Stimulated activated CD4-positive, alpha-beta T cell treated with anti-CD3 and anti-CD28 coated beads, Interleukin-1b, Interleukin-23, amount 100 ng/mL, for 48 hours (primary cell): Measurements from ENCODE around the gene MBD5.
A peak's percentile ranks its signal among the peaks of the same experiment; 100 is the strongest.

Experiments used
- DNase-seq: peaks from one replicate; pipeline ENCODE4 v3.0.0-alpha.2; 2020

The MBD5 gene

GRCh38 chr2:148132412-148132811 is 111.5 kb downstream of the MBD5 start:
- no peak for DNase-seq

GRCh38 chr2:148135705-148136104 is 114.8 kb downstream of the MBD5 start:
- no peak for DNase-seq

GRCh38 chr2:148136441-148136840 is 115.5 kb downstream of the MBD5 start:
- no peak for DNase-seq

- DNase-seq, result no peak
These were observed 141.1 kb downstream of the MBD5 start for GRCh38 chr2:148161909-148162435.

- no peak for DNase-seq
These were observed 142.0 kb downstream of the MBD5 start for GRCh38 chr2:148162871-148163270.

DNA sequence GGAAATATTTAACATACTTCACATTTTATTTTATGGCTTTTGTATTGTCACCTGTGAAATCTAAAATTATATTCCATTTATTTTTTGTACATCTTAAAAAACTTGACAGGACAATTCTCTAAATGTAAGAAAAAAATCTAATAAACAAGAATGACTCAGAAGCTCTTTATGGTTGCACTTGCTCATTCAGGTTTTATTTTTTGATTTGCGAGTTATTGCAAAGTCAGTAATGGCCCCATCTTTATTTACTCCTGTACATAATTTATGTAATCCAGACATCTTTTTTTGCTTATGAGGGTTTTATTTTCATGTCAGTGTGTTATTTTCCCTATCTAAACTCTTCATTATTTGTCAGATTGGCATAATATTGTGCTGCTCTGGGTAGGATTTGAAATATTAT is 145.1 kb downstream of the MBD5 start:
- no peak for DNase-seq

GRCh38 chr2:148167241-148167766 is 146.4 kb downstream of the MBD5 start:
- no peak for DNase-seq

DNA sequence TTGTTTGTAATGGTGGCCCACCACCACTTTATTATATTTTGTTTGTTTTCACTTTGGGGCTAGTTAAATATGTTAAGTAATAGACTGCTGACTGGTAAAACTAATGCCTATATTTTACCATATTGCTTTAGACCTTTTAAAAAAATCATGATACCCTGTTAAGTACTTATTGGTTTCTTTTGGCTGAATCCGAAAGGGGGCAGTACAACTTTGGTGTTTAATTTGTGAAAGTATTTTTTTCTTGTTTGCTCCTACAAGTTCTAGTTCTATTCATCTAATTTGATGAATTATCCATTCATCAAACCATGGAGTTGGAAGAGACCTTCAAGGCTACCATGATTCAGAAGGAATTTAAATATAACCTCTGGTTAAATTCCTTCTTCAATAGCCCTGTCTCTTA is 147.0 kb downstream of the MBD5 start:
- no peak for DNase-seq

DNA sequence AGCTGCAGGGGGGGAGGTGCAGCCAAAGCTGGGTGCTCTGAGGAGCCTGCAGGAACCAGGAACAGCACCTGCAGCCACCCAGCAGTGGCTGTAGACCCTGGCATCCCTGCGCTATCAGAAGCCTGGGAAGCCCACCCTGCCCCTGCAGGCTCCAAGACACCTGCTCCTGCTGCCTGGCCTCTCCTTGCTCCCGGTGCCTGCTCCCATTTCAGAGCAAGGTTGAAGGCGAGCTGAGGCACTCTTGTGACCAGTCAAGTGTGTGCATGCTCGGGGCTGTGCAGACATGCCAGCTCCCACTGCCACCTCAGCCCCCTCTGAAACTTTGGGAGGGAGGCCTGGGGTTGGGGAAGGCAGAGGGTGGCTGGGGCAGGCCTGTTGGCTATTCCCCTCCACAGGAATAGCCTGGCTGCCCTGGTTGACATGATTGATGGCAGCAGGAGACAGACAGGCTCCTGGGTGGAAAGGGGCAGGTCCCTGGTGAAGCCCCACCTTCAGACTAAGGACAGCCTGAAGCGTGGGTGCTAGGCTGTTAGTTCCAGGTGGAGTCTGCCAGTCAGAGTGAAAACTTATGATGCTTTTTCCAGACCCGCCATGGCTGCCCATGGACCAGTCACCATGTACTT is 151.4 kb downstream of the MBD5 start:
- DNase-seq, result no peak

- no peak for DNase-seq
These were observed 152.3 kb downstream of the MBD5 start for GRCh38 chr2:148173168-148173567.

GRCh38 chr2:148177559-148177958 is 156.7 kb downstream of the MBD5 start:
- no peak for DNase-seq

DNA sequence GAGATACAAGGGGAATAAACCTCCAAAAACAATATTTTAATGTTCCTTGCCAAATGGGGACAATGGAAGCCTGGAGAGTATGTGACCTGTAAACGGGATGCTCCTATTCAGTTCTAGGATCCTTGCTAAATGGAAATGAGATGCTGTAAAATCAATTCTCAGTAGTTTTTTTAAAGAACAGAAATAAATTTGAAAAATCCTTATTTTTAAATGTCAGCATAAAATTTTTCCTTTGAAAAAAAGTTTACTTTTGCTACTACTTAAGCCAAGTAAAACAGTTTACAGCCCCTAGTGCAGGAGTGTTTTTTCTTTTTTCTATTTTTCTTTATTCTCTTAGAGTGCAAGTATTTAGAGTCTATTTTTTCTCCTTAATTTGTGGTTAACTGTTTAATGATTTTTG is 158.8 kb downstream of the MBD5 start:
- no peak for DNase-seq

DNA sequence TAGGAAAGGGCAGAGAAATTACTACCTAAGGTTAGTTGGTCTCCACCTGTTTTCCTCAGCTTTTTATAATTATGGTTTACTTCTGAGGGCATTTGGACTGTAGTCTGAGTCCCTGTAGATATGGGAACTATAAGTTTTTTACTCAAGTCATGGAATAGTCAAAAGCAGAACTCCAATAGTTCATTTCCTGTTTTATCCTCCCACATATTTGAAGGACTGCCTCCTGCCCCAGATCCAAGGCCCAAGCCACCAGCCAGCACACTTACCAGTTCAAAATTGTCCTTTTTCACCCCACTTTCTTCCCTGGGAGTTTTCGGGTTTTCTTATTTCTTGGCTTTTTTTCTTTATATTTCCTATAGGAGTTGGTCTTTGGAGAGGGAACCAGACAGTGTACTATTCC is 164.1 kb downstream of the MBD5 start:
- no peak for DNase-seq

DNA sequence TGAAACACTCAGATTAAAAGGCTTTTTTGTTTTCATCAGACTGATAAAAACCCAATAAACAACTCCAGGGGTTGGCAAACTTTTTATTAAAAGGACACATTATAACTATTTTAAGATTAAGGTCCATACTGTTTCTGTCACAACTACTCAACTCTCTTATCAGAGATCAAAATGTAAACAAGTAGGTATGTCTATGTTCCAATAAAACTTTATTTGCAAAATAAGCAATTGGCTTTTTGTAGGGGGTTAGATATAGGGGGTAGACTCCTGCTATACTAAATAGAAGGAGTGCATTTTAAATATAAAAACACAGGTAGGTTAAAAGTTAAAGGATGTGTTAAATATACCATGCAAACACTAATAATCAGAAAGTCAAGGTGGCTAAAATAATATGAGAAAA is 174.0 kb downstream of the MBD5 start:
- DNase-seq, result no peak

DNA sequence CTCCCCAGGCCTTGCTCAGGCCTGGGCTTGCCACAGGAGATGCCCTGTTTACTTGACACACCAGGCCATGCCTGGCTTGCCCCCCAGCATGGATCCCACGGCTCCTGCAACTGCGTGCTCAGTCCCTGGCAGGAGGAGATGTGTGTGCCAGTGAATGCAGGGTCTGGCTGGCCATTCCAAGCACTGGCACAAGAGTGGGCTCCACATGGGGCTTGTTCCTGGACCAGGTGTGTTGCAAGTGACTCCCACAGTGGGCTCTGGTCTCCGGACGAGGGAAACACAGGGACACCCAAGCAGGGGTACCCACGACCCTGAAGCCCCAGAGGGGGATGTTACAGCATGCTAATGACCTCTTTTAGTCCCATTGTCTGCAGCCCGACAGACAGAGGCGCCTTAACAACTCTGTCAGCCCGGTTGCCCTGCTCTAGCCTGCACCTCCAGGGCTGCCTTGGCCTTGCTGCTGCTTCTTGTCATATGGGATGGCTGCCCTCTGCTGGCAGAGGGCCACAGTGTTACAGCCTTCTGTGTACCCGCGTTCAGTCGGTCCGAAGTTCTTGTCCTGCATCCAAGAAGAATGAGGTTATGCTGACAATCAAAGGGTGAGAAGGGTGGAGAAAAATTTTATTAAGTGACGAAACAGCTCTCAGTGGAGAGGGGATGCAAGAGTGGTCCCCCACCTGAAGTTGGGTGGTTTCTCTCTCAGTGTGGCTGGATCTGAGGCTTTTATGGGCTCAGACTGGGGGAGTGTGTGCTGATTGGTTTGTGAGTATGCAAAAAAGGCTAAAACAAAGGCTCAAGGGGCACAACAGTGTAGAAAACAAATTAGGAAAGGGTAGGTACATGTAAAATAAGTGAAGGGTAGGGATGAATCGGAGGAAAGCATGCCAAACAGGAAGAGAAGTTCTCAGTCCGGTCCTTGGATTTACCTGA is 180.4 kb downstream of the MBD5 start:
- DNase-seq, result peak; percentile 41

GRCh38 chr2:148202237-148202636 is 181.3 kb downstream of the MBD5 start:
- DNase-seq, result no peak

GRCh38 chr2:148207111-148207510 is 186.2 kb downstream of the MBD5 start:
- DNase-seq, result no peak

GRCh38 chr2:148209603-148210002 is 188.7 kb downstream of the MBD5 start:
- DNase-seq, result peak; percentile 4

- DNase-seq, result no peak
These were observed 197.6 kb downstream of the MBD5 start for GRCh38 chr2:148218326-148219075.

- DNase-seq, result no peak
These were observed 200.3 kb downstream of the MBD5 start for GRCh38 chr2:148221166-148221565.

DNA sequence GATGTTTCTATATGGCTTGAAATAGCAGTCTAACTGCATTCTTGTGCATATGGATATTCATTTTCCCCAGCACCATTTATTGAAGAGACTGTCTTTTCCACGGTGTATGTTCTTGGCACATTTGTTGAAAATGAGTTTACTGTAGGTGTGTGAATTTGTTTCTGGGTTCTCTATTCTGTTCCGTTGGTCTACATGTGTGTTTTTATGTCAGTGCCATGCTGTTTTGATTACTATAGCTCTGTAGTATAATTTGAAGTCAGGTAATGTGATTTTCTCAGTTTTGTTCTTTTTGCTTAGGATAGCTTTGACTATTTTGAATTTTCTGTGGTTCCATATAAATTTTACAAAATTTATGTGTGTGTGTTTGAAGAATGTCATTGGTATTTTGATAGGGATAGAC is 201.0 kb downstream of the MBD5 start:
- no peak for DNase-seq

DNA sequence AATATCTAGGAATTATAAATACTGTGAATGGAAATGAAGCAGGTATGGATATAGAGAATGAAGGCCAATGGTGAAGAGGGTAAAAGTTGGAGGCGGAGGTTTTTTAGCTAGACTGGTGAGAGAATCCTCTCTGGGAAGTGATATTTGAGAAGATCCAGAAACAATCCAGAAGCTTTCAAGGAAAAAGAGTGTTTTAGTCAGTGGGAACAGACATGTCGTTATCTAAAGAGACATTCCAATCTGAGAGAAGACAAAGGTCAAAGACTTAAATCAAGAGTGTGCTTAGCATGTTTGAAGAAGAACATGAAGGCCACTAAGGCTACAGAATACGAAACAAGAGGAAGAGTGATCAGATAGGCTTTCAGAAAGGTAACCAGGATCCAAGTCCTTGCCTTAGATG is 211.0 kb downstream of the MBD5 start:
- DNase-seq, result no peak

DNA sequence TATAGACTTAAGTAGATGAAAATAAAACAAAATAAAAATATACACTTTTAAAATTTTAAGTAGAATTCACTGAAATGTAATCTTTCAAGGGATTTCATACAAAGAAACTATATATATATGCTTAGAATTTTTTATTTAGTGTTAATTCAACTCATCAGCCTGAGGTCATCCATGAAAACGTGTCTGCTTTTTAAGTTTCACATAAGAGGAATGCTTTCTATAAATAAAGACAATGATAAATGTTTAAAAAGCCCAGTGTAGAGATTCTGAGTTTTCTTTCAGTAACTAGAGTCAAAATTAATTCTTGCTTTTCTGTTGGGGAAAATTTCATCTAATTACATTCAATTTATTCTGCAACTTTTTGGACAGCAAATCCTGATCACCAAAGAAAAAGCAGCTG is 213.3 kb downstream of the MBD5 start:
- no peak for DNase-seq
